ENCODE results near the gene CLSTN2.

Gene CLSTN2

DNA sequence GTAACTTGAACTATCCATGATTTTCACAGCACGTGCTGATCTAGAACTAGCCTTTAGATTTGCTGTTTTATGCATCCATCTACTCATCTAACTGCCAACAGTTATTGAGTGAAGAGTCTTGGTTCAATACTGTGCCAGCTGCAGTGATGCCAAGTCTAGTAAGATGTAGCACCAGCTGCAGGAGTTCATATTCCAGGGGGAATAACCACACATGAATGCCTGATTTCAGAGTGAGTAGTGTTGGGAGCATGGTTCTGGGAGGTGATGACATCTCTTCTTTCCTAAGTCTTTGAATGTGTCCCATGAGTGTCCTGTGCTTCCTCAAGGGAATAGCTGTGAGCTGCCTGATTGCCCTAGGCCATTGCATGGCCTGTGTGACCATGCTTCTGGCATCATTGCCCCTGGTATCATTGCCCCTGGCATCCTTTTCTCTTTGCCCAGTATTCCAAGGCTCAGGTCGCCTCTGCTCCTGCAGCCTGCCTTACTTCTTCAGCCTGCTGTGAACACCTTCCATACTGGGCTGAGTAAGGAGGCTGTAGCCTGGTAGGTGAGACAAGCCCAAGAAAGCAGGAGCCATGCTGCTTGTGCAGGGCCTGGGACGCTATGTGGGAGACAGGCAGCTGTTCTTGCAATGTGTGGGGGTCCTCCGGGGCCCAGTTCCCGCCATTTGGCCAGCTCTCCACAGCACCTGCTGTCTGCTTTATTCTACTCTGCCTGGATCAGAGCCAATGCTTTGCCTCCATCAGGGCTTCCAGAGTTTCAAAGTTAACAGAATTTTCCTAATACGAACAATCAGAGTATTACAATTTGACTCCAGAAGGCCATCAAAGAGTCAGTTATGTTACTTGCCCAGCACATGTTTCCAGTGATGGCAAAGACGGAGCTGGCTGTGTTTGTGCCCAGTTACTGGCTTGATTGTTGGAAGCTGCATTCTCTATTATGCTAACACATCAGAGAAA is 73.2 kb downstream of the CLSTN2 start:
- no peak for DNase-seq (ENCODE audit: low read depth)

DNA sequence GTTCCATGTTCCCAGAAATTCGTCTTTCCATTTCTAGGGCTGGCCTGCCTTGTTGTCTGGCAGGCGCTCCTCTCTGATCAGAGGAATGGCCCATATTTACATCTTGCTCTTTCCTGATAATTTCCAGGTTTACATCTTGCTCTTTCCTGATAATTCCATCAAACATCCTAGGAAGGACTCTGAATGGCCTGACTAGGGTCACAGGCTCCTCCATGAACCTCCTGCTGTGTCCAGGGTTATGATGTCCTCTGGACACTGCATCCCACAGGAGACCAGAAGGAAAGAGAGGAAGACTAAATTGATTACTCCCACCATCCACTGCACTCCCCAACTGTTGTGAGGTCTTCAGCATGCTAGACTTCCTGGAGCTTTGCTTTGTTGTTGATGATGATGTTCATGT is 75.4 kb downstream of the CLSTN2 start:
- no peak for DNase-seq (ENCODE audit: low read depth)

DNA sequence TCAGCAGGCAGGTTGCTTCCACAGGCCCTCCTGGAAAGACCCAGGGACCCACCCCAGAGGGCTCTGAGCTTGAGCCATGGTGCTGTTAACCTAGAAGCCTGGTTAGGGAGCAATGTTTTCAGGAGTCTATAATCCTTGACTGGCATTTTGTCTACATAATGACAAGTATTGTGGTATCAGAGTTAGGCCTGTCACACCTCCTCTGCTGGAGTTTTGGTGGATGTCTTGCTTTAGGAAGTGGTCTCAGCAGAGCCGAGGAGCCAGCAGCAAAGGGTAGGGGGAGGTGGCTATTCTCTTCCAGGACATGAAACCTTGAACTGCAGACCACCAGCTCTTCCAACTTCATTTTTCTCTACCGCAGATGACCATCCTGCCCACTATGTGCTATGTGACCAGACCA is 76.1 kb downstream of the CLSTN2 start:
- no peak for DNase-seq (ENCODE audit: low read depth)

DNA sequence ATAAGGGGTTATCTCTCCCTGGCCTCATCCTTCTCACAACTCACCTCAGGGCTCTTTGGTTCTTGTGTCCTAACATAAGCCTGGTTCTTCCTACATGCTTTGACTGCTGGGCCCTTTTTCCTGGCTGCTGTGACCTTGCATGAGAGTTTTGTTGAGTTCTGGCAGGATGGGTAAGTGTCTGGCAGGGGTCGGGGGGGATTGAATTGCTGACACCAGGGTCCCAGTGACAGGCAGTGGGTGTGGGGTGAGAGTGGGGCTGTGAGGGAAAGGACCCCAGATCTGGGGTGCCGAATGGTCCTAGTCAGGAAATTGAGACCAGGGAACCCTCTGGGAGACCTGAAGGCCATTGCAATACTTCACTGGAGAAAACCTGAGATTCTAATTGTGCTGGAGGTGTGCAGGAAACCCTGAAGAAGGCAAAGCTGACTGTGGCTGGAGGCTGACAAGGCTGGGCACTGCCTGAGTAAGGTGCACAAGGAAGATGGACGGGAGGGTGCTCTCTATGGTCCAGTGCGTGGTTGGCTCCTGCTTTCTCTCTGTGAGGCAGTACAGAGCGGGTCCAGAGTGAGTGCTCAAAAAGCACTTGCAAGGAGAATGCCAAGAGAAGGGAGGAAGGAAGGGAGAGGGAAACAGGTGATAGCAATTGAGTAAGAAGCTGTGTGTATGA is 76.8 kb downstream of the CLSTN2 start:
- no peak for DNase-seq (ENCODE audit: low read depth)

DNA sequence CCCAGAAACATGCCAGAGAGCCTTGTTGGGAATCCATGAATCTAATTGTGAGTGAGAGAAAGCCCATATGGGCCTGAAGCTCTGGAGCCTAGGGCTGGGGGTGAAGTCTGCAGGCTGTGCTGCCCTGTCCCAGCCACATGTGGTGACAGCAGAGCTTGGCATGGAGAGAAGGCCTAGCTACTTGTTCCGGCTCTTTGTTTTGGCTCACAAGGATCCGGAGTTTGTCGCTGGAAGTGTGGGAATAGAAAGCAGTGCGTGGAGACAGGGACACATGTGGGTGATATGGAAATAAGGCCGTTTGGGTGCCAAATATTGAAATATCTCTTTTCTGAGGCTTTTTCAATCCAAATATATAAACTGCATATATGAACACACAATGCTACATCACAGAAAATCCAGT is 78.2 kb downstream of the CLSTN2 start:
- DNase-seq (ENCODE audit: low read depth) = no peak

DNA sequence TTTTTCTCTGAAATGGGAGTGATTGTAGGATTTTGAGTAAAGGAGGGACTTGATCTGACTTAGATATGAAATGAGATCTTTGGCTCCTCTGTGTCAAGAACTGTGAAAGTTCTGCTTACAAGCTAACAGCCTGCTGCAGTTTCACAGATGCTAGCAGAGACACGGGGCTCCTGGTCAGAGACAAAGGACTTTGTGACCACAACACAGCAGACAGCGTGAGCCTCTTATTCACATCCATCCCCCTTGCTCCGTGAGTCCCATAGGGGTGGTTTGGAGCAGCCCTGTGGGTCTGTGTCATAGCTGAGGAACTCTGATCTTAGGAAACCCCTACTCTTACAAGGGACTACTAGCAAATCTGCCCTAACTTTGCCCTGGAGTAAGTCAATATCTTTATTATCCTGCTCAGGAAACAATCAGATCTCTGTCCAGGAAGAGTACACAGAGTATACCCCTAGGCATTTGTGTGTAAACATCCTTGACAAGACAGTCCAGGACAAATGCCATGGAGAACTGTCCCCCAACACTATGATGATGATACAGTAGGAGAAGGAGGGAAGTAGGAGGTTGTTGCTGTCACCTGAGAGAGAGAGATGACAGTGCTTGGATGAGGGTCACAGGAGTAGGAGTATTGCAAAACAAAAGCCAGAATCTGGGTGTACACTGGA is 80.0 kb downstream of the CLSTN2 start:
- no peak for DNase-seq (ENCODE audit: low read depth)

DNA sequence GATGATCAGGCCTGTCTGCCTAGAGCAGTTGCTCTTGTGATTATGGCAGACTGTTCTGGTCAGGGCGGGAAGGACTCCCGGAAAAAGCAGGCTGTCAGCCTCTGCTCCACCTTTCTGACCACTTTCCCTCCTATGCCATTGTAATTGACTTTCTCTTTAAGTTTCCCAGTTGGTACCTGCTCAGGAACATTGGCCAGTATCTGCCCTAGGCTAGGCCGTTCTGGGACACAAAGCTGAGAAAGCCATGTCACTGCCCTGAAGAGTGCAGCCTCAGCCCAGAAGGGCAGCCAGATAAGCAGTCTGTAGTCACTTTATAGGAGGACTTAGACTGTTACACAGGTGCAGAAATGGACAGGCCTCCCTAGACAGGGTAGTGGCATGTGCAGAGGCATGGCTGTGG is 80.8 kb downstream of the CLSTN2 start:
- no peak for DNase-seq (ENCODE audit: low read depth)

DNA sequence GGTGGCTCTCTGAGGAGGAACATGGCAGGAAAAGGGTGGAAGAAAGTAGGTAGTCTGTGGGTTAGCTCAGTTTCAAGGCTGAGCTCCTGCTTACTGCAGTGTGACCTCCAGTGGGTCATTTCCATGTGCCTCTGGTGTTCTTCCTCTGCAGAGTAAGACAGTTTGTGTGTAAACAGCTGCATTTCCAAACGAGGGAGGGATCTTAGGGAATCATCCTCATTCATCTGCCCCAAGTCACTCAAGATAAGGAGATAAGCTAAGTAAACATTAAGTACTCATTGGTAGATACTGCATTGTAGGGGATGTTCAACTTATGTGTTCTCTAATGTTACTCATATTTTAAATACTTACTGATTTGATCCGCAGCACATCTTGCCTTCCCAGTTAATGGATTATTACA is 83.6 kb downstream of the CLSTN2 start:
- no peak for DNase-seq (ENCODE audit: low read depth)

DNA sequence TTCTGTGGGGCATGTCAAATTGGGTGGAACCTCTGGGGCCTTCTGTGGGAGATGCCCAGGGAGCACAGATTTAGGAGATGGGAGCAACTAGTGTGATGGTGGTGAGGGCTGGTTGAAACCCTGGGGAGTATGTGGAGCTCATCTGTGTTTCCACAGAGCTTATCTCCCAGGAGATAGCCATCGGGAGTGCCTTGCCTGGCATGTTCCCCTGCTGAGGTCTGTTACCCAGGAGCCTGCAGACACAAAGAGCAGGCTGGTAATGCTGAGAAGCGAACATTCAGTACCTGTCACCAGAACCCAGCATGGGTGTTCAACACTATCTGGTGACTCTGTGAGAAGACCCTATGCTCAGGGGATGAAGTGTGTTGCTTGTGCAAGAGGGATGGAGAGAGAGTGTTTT is 85.0 kb downstream of the CLSTN2 start:
- no peak for DNase-seq (ENCODE audit: low read depth)

DNA sequence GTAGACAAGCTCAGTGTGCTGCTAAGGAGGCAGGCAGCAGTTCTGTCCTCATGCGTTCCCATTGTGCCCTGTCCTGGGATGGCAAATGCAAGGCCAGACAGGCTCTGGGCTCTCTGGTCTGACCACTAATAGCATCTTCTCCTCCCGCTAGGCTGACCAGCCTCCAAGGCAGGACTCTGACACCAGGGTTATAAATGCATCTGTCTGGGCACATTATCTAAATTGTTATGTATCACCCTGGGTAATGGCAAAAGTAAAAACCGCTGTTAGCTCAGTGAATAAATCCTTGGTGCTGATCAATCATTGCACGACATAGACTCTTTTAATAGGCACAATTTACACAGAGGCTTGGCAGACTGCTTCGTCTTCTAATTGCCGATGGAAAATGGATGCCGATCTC is 85.6 kb downstream of the CLSTN2 start:
- no peak for DNase-seq (ENCODE audit: low read depth)

DNA sequence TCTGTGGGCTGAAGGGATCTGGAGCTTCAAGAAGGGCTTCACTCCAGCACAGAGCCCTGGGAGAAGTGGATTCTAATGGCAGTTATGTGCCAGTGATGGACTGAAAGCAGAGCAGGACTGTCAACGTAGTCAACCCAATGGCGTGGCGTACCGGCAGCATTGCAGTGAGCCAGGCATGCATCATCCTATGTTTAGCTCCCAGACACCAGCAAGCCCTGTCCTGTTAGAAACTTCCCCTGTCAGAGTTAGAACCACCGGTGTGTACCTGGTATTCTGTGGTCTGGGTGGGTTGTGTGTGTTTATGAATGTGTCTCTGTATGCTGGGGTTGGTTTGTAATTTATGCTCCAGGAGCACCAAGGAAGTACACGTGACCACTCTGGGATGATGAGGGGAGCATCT is 86.3 kb downstream of the CLSTN2 start:
- DNase-seq (ENCODE audit: low read depth) = no peak

DNA sequence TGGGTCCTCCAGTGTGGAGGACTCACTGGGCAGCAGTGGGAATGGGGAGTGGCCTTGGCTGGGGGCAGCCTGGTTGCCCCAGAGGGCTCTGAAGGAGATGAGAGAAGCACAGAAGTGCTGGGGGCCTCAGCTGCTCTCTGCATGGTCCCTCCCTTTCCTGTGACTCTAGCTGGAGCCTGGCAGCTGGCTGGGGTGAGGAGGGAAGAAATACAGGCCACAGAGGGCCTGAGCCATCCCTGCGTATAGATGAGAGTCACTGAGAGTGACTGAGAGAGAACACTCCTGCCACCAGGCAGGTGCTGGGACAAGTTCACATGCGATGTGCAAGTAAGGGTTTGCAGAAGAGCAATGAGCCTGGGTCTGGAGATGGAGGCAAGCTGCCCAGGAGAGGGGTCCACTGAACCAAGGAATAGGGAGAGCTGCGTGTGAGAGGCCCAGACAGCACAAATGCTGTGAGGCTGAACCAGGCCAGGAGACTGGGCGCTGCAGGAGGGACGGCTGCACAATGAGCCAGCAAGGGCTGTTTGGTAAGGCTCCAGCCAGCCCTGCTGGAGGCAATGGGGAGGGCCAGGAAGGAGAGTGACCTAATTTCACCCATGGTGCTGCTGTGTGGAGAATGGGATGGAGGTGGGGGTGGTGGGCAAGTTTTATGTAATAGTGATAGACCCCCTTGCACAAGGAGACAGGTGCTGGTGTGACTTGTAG is 87.2 kb downstream of the CLSTN2 start:
- DNase-seq (ENCODE audit: low read depth) = no peak

DNA sequence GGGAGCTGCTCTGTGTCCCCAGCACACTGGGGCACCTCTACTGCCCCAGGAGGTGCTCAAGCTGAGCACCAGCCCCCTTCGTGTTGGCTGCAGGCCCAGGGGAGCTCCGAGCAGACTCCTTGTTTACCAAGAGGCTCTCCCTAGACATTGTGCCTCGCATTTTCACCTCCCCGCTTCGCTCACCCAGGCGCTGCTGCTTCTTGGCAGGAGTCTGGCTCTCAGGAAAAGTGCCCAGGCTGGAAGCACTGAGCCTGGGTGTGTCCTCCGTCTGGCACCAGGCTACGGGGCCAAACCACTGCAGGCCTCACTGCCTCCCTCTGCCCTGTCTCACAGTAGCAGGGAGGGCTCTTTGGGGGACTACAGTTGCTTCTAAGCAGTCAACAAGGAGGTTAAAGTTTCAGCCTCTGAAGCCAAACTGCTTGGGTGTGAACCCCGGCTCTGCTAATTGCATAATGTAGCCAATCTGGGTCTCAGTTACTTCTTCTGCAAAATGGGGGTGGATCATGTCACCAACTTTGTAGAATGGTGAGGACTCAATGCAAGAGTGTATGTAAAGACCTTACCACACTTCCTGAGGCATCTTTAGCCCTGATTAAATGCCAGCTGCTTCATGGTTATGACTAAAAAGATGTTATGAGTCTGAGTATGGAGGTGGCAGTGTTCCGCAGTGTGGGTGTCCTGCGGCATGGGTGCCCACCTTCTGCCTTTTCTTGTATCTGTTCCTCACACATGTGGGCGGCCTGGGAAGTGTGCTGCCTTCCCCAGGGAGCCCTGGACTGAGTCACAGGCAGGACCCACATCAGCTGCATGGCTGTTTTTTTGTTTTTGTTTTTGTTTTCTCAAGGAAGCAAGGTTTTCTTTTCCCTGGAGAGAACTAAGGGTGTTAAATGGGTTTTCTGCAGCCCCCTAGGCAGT is 88.9 kb downstream of the CLSTN2 start:
- no peak for DNase-seq (ENCODE audit: low read depth)

DNA sequence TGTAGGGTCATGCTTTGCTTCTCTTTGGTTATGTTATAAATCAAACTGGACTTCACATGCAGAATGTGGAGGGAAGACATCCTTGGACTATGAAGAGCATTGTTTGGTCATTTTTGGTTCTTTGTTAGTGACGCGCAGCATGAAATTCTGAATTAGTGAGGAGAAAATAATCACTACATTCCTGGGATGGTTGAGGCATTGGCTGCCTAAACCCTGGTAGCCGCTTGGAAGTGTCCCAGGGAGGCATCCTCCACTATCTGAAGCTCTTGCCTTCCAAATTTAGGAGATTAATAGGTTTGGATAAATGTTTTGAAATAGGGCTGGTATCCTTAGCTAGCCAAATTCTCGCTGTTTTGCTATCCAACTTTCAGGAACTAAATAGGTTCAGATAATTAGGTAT is 96.2 kb downstream of the CLSTN2 start:
- no peak for DNase-seq (ENCODE audit: low read depth)

DNA sequence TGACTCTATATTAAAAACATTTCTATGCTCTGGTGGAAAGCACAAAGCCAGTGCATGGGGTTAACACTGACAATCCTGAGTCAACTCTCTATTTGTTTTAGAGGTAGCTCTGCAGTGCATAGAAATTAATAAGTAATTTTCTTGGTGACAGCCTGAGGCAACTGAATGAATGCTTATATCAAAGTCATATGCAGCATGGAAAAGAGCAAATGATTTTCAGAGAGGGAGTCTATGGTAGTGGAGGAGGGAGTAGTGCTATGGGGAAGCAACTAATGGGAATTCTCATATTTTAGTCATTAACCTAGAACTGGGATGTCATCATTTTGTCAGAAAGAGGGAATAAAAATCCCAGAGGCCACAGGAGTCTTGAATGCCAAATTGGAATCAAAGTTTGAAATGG is 99.1 kb downstream of the CLSTN2 start:
- DNase-seq (ENCODE audit: low read depth) = no peak

DNA sequence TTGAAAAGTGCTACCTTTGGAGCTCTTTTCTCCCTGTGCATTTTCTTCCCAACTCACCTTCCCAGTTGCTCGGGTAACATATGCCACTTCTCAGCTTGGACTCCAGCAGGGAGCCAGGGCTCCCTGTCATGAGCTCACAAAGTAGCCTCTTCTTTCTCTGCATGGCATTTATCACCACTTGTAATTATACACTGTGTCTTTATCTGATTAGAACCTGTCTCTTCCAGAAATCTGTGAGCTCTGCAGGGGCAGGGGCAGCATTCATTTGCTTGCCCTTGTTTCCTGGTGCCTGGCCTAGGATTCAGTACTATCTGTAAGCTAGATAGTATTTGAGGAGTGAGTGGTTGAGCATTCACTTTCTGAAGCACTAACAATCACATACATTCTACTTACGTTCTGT is 100.9 kb downstream of the CLSTN2 start:
- DNase-seq (ENCODE audit: low read depth) = no peak

DNA sequence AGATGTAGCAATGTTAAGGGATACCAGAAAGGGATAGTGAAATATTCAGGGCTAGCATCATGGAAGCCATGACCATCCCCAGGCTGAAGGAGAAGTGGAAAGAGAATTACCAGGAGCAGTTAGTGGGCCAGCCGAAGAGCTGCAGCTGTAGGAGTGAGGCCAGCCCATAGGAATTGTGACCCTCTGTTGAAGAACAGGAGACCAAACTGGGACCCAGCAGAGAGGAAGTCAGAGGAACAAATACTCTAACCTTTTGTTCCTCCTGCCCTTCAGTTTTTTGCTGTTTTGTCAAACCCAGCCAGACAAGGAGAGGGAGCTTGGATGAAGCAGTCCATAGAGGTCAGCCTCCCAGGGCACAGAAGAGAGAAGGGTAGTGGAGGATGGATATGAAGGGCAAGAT is 115.4 kb downstream of the CLSTN2 start:
- no peak for DNase-seq (ENCODE audit: low read depth)

DNA sequence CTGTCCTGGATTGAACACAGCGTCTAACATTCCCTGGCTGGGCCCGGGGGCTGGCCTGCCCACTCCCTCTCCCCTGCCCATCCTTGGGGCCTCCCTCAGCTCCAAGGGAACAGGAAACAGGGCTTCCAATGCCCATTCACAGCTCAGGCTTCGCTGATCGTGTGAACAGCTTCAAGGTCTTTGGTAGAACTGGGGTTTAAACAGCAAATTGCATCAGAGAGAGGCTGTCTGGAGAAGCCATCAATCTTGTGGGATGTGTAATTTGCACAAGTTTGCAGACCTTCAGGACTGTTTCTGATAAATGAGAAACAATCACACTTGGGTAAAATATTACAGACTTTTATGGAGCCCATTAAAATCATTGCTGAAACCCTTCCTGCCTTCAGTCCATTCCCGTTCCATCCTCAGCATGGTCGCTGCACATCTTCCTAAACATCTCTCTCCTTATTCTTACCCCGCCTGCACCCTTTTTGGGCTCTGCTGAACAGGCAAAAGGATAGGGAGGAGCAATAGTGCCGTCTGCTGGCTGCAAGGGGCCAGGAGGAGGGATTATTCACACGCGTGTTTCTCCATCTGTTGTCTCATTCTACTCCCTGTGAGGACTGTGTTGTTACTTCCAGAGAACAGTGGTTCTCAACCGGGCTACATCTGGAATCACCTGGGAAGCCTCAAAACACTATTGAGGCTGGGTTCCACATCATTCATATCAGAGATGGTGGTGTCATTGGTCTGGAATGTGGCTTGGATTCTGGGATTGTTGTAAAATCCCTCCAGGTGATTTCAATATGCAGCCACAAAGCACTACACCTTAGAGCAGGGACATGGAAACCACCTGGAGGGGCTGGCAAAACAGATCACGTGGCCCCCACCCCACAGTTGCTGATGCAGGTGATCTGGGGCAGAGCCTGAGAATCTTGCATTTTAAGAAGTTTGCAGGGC is 116.3 kb downstream of the CLSTN2 start:
- no peak for DNase-seq (ENCODE audit: low read depth)

DNA sequence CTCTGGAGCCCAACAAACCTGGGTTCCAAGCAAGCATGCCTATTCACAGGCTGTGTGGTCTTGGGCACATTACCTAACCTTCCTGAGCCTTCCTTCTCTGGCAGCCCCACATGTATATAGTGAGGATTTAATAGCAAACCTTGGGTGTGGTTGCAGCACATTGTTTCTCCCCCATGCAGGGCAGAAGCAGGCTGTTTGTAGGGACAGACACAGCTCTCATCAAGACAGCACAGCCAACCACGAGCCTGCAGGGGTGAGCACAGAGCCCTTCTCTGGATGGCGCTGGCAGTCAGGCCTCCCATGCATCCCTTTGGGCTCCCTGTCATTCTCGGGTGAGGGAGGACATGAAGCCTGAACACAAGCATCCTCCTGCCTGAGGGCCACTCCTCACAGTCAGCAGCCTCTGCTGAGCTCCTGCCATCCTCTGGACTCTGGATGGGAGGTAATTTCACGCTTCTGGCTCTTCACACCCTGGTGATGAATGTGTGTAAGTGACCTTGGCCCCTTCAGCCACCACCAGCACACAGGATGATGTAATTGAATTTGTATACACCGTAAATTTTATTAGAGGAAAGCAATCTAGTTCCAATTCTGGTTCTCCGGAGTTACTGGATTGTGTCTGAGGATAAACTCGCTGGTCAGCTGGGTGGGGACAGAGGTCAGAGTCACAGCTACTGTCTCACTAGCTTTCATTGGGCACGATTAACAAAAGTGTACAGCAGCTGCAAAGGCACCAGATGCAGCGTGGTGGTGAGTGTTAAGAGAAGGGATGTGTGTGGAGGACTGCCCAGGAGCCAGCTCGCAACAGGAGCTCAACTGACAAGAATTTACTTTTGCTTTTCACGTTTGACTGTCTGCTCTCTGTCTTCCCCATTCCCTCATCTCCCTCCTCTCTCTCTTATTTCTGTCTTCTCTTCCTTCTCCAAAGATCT is 118.1 kb downstream of the CLSTN2 start:
- DNase-seq (ENCODE audit: low read depth) = no peak
